PFSK-1 (cell line): ENCODE results near the gene HNF1B.

Experiments
- FOXP2 ChIP-seq: optimal IDR thresholded peaks from 2 replicates; pipeline ENCODE3; 2011; ENCODE audit warnings: borderline replicate concordance, control low read depth, inconsistent platforms; ENCODE audit not compliant: insufficient read depth; ENCODE audit errors: extremely low read length, extremely low read depth
- POLR2AphosphoS5 ChIP-seq: IDR thresholded peaks from 2 replicates; pipeline ENCODE4 v1.6.1; 2012; ENCODE audit warnings: low read depth, mild to moderate bottlenecking, control low read depth, low read length, moderate library complexity
- REST ChIP-seq, 2 experiments: IDR thresholded peaks; 2 replicates each; pipeline versions ENCODE4 v1.6.1 to v1.8.0; 2011 to 2012; ENCODE audit warnings: low read depth in 2 of 2, low read length in 2 of 2, control low read depth in 1 of 2, inconsistent platforms in 1 of 2, mild to moderate bottlenecking in 1 of 2, moderate library complexity in 1 of 2; ENCODE audit not compliant: insufficient read depth in 1 of 2
- SIN3A ChIP-seq: IDR thresholded peaks from 2 replicates; pipeline ENCODE4 v1.6.1; 2012; ENCODE audit warnings: mild to moderate bottlenecking, low read length, moderate library complexity, borderline replicate concordance; ENCODE audit not compliant: insufficient read depth
- TAF1 ChIP-seq: IDR thresholded peaks from 2 replicates; pipeline ENCODE4 v1.6.1; 2012; ENCODE audit warnings: low read length, control low read depth, borderline replicate concordance; ENCODE audit not compliant: insufficient read depth

The HNF1B gene

GRCh38 chr17:37640015-37640414, 104.8 kb downstream of the HNF1B start:
- TF ChIP-seq TAF1 (no peak), SIN3A (no peak), FOXP2 (no peak), REST (IDR thresholded peaks at IDR 0.05; ENCODE audit: insufficient read depth in 1 of 2, low read depth in 2 of 2, low read length in 2 of 2) (no peak), POLR2AphosphoS5 (no peak)

GRCh38 chr17:37637956-37638355, 106.9 kb downstream of the HNF1B start:
- no peak for TF ChIP-seq TAF1
- no peak for TF ChIP-seq REST (IDR thresholded peaks at IDR 0.05; ENCODE audit: insufficient read depth in 1 of 2, low read depth in 2 of 2, low read length in 2 of 2)
- TF ChIP-seq FOXP2 = no peak
- no peak for TF ChIP-seq SIN3A
- TF ChIP-seq POLR2AphosphoS5 = no peak
